Stomach smooth muscle (tissue), 2 donors: ENCODE results near the gene GCNA.
"Not testable (repeated sequence)": the region's sequence is repeated elsewhere in the genome, so short reads cannot be mapped to it uniquely, and the experiment has no call there.

Source experiments
- H3K27ac ChIP-seq: one replicate; pipeline ENCODE4 v1.7.0; 2013; ENCODE audit warnings: mild to moderate bottlenecking, low read length, inconsistent platforms
- H3K27me3 ChIP-seq, 2 donors: one replicate each; pipeline ENCODE4 v1.7.0; 2013; ENCODE audit warnings: low read length in 2 of 2; ENCODE audit not compliant: insufficient read depth in 2 of 2, control insufficient read depth in 1 of 2
- H3K36me3 ChIP-seq, 2 donors: one replicate each; pipeline ENCODE4 v1.7.0; 2013; ENCODE audit warnings: low read length in 2 of 2; ENCODE audit not compliant: control insufficient read depth in 2 of 2, insufficient read depth in 2 of 2
- H3K4me1 ChIP-seq: one replicate; pipeline ENCODE4 v1.7.0; 2013; ENCODE audit warnings: low read length; ENCODE audit not compliant: control insufficient read depth, insufficient read depth
- H3K4me3 ChIP-seq, 2 donors: one replicate each; pipeline ENCODE4 v1.7.0; 2013; ENCODE audit warnings: low read length in 2 of 2
- H3K9ac ChIP-seq, 2 donors: one replicate each; pipeline ENCODE4 v1.7.0; 2013; ENCODE audit warnings: low read length in 2 of 2, mild to moderate bottlenecking in 1 of 2
- H3K9me3 ChIP-seq, 2 donors: one replicate each; pipeline ENCODE4 v1.7.0; 2013; ENCODE audit warnings: low read length in 2 of 2; ENCODE audit not compliant: control insufficient read depth in 2 of 2
- donor health status: healthy.
- donor health status: Pancreatic carcinoma.

GCNA gene

GRCh38 chrX:71559773-71560172 is 18.5 kb upstream of the GCNA start:
- not testable (repeated sequence) for H3K4me1 ChIP-seq, H3K4me3 ChIP-seq, H3K27me3 ChIP-seq, H3K9ac ChIP-seq, H3K9me3 ChIP-seq, H3K27ac ChIP-seq
- H3K36me3 ChIP-seq: peaks cover 16 to 64% of the 10 kb centered on the region in 2 donors

- Histone ChIP-seq H3K36me3 (peaks cover 20 to 58% of the 10 kb centered on the region in 2 donors), H3K27ac (no peak overlapping the region), H3K27me3 (peaks cover 0 to 3% of the 10 kb centered on the region in 2 donors), H3K9me3 (no peaks in the 10 kb centered on the region), H3K4me1 (no peaks in the 10 kb centered on the region), H3K4me3 (no peak overlapping the region), H3K9ac (no peak overlapping the region)
These were observed 14.3 kb upstream of the GCNA start for GRCh38 chrX:71563921-71564320.

GRCh38 chrX:71565474-71566041 is 12.7 kb upstream of the GCNA start:
- H3K9ac ChIP-seq: no peak overlapping the region
- peaks cover 0 to 3% of the 10 kb centered on the region in 2 donors for H3K27me3 ChIP-seq
- no peaks in the 10 kb centered on the region for H3K9me3 ChIP-seq
- H3K27ac ChIP-seq: no peak overlapping the region
- H3K4me1 ChIP-seq: no peaks in the 10 kb centered on the region
- H3K4me3 ChIP-seq: no peak overlapping the region
- H3K36me3 ChIP-seq: peaks cover 15 to 46% of the 10 kb centered on the region in 2 donors

DNA sequence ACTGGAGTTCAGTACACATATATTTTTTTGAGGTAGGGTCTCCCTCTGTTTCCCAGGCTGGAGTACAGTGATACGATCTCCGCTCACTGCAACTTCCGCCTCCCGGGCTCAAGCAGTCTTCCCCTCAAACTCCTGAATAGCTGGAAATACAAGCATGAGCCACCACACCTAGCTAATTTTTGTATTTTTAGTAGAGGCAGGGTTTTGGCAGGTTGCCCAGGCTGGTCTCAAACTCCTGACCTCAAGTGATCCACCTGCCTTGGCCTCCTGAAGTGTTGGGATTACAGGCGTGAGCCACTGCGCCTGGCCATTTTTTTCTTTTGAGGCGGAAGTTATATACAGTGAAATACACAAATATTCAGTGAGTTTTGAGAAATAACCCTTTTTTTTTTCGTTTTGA is 6.8 kb upstream of the GCNA start:
- not testable (repeated sequence) for H3K9ac ChIP-seq, H3K27me3 ChIP-seq, H3K27ac ChIP-seq, H3K9me3 ChIP-seq, H3K4me1 ChIP-seq, H3K4me3 ChIP-seq
- peaks cover 14 to 21% of the 10 kb centered on the region in 2 donors for H3K36me3 ChIP-seq

- no peaks in the 10 kb centered on the region for H3K4me1 ChIP-seq
- peaks cover 0 to 2% of the 10 kb centered on the region in 2 donors for H3K27me3 ChIP-seq
- H3K9me3 ChIP-seq: no peaks in the 10 kb centered on the region
- H3K9ac ChIP-seq: no peak overlapping the region
- no peak overlapping the region for H3K4me3 ChIP-seq
- H3K27ac ChIP-seq: no peak overlapping the region
- peaks cover 14 to 19% of the 10 kb centered on the region in 2 donors for H3K36me3 ChIP-seq
These were observed 4.6 kb upstream of the GCNA start for GRCh38 chrX:71573590-71573989.

DNA sequence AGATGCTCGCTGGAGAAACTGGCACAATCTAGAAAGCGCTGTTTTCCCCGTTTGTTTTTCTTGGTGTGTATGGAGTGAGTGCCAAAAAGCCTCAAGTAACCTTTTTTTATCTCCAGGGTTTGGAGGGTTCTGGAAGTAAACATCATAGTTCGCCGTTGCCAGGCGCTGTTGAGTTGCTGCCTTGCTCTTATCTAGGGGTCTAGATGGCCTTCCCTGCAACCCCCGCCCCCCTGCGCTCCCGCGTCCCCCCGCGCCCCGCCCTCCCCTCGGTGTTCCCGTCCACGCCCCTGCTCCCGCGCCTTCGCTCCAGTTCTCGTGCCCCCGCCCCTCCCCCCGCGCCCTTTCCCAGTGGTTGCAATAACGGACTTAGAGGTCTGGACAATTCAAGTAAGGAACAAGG is 555 bp upstream of the GCNA start:
- no peak overlapping the region for H3K27ac ChIP-seq
- H3K9ac ChIP-seq: no peak overlapping the region
- H3K36me3 ChIP-seq: peaks cover 14 to 19% of the 10 kb centered on the region in 2 donors
- no peaks in the 10 kb centered on the region for H3K9me3 ChIP-seq
- H3K4me1 ChIP-seq: no peaks in the 10 kb centered on the region
- H3K27me3 ChIP-seq: peaks cover 0 to 2% of the 10 kb centered on the region in 2 donors
- no peak overlapping the region for H3K4me3 ChIP-seq

DNA sequence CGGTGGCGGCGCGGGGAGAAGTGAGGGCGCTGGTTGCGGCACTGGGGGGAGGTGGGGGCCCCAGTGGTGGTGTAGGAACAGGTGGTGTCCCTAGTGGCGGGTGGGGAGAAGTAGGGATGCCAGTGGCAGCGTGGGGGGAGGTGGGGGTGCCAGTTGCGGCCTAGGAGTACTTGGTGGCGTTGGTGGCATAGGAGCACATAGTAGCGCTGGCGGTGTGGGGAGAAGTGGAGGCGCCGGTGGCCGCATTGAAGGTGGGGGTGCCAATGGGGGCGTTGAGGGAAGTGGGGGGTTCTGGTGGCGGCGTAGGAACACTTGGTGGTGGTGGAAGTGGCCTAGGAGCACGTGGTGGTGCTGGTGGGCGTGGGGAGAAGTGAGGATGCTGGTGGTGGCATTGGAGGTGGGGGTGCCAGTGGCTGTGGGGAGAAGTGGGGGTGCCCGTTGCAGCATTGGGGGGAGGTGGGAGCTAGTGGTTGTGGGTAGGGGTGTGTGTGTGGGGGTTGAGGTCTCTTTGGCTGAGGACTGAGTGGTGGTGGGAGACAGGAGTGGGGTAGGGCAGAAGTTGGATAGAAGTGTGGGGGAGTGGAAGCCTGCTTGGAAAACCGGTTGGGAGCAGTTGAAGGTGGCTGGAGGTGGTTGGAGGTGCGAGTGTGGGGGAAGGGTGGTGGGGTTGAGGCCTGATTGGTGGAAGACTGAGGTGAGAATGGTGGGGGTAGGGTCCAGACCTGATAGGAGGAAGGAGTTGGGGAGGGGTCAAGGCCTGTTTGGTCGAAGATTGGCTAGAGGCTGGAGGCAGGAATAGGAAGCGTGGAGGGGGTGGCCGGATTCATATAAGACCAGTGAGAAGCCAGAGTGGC is 1.1 kb downstream of the GCNA start:
- Histone ChIP-seq H3K27ac (no peak overlapping the region), H3K4me1 (no peaks in the 10 kb centered on the region), H3K27me3 (peaks cover 0 to 2% of the 10 kb centered on the region in 2 donors), H3K36me3 (peaks cover 7 to 11% of the 10 kb centered on the region in 2 donors), H3K4me3 (no peak overlapping the region), H3K9me3 (no peaks in the 10 kb centered on the region), H3K9ac (no peak overlapping the region)

DNA sequence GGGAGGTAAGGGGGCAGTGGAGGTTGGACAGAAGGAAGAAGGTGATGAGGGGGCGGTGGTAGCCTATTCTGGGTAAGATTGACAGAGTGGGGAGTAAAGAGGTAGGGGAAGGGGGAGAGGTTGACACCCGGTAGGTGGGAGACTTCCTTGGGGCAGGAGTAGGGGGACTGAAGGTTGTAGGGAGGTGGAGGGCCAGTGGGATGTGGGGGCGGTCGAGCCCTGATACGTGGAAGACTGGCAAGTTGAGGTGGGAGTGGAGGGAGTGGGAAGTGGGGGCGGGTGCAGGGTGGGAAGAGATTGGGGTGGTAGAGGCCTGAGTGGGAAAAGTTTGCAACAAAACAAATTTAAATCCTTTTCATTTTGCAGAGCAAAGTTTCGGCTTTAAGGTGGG is 1.7 kb downstream of the GCNA start:
- H3K9me3 ChIP-seq: no peaks in the 10 kb centered on the region
- no peaks in the 10 kb centered on the region for H3K4me1 ChIP-seq
- no peak overlapping the region for H3K27ac ChIP-seq
- peaks cover 0 to 2% of the 10 kb centered on the region in 2 donors for H3K27me3 ChIP-seq
- no peak overlapping the region for H3K4me3 ChIP-seq
- H3K36me3 ChIP-seq: peaks cover 6 to 9% of the 10 kb centered on the region in 2 donors
- no peak overlapping the region for H3K9ac ChIP-seq

- H3K36me3 ChIP-seq: peaks cover 4% of the 10 kb centered on the region in 2 donors
- no peak overlapping the region for H3K27ac ChIP-seq
- no peak overlapping the region for H3K9ac ChIP-seq
- peaks cover 0 to 2% of the 10 kb centered on the region in 2 donors for H3K27me3 ChIP-seq
- no peak overlapping the region for H3K4me3 ChIP-seq
- H3K4me1 ChIP-seq: no peaks in the 10 kb centered on the region
- no peaks in the 10 kb centered on the region for H3K9me3 ChIP-seq
These were observed 3.0 kb downstream of the GCNA start for GRCh38 chrX:71581210-71581609.

DNA sequence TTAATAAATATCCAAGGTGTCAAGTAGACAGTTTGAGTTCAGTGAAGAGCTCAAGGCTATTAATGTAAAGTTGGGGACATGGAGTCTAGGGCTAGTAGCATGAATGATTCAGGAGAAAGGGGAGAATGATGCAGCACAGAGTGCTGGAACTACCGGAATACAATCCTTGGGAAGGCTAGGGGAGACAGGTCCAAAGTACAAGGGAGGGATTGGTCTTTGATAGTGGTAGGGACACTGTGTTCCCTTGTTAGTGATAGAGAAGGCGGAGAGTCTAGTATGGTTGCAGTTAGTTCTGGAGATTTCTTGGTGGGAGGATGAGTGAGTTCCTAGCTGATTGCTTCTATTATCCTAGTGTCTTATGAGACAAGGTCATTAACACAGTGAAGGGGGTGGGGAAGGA is 8.7 kb downstream of the GCNA start:
- Histone ChIP-seq H3K36me3 (no peaks in the 10 kb centered on the region), H3K27ac (no peak overlapping the region), H3K27me3 (no peaks in the 10 kb centered on the region), H3K4me3 (no peak overlapping the region), H3K9me3 (no peaks in the 10 kb centered on the region), H3K9ac (no peak overlapping the region), H3K4me1 (no peaks in the 10 kb centered on the region)

- not testable (repeated sequence) for H3K4me1 ChIP-seq, H3K27me3 ChIP-seq, H3K27ac ChIP-seq, H3K4me3 ChIP-seq, H3K36me3 ChIP-seq, H3K9ac ChIP-seq, H3K9me3 ChIP-seq
These were observed 15.0 kb downstream of the GCNA start for GRCh38 chrX:71593210-71593609.
